RWPE1 (cell line): Measurements from ENCODE around the gene HCRT.

ENCODE experiments used
- CTCF ChIA-PET: fragments of 350-600 bp; sonication (Branson Sonifier 250); formaldehyde crosslinking; extraction: SDS; loops from one replicate; lab custom pipeline; 2021; lab: Yijun Ruan, JAX
- POLR2A ChIA-PET: fragments of 400-600 bp; formaldehyde crosslinking; extraction: SDS; loops from one replicate; lab custom pipeline; 2020; ENCODE audit warnings: antibody characterized with exemption; ENCODE audit not compliant: low non-redundant PET; lab: Yijun Ruan, JAX
- DNase-seq: peaks from one replicate; pipeline ENCODE4 v3.0.0; 2012; ENCODE audit warnings: low spot score
- H3K27ac ChIP-seq: fragments of 450-650 bp; 2 replicates; pipeline ENCODE4 v1.5.1; 2017
- CTCF ChIP-seq: fragments of 450-650 bp; conservative IDR thresholded peaks from 2 replicates; pipeline ENCODE4 v1.5.1; 2017; ENCODE audit warnings: low read depth, mild to moderate bottlenecking

HCRT gene

GRCh38 chr17:42198897-42199296, 13.6 kb upstream of the HCRT start:
- no peak overlapping the region for H3K27ac ChIP-seq
- ChIA-PET POLR2A (no interaction called here), CTCF (no interaction called here)
- TF ChIP-seq CTCF: no peak
- DNase-seq: no peak

- H3K27ac ChIP-seq: no peak overlapping the region
- no peak for DNase-seq
- POLR2A ChIA-PET: no interaction called here
- CTCF ChIA-PET: interaction anchor here (0.6 kb wide), 1 partner anchor 421 kb away, joined by 3 read pairs; no protein-coding TSS in a partner anchor
- no peak for TF ChIP-seq CTCF
Measured at GRCh38 chr17:42197564-42198156, 12.4 kb upstream of the HCRT start.

GRCh38 chr17:42193969-42194899, 9.0 kb upstream of the HCRT start, which contains the start of gene GHDC:
GHDC (minus strand) TSS chr17:42194494; CDS start chr17:42193581, 913 bp downstream.
- peak within 1 kb of the TSS; percentile 65 for H3K27ac ChIP-seq
- ChIA-PET CTCF (interaction anchor here (0.5 to 0.7 kb wide), 4 partner anchors 63 to 360 kb away, joined by 3 to 4 read pairs (median 3); no protein-coding TSS in a partner anchor), POLR2A (no interaction called here)
- peak; percentile 72 for DNase-seq
- no peak for TF ChIP-seq CTCF

- H3K27ac ChIP-seq: peak overlapping the region; percentile 65
- ChIA-PET CTCF (interaction anchor here (0.6 kb wide), 1 partner anchor 360 kb away, joined by 3 read pairs; no protein-coding TSS in a partner anchor), POLR2A (no interaction called here)
- TF ChIP-seq CTCF: no peak
- DNase-seq: no peak
Measured at GRCh38 chr17:42193216-42193968, 8.1 kb upstream of the HCRT start.

- POLR2A ChIA-PET: no interaction called here
Measured at GRCh38 chr17:42192189-42193126, 7.2 kb upstream of the HCRT start.

More at GRCh38 chr17:42192189-42193126, 7.2 kb upstream of the HCRT start:
- no peak overlapping the region for H3K27ac ChIP-seq
- DNase-seq: no peak
- no peak for TF ChIP-seq CTCF
- CTCF ChIA-PET: interaction anchor here (1.1 kb wide), 1 partner anchor 130 kb away, joined by 3 read pairs; no protein-coding TSS in a partner anchor
